K562 (cell line): ENCODE results near the gene MEGF11. TPM values are rescaled to one million over a fixed set of nuclear protein-coding genes. Genes with fewer than 3 reads are reported as not detected.

Experiments used
- ATAC-seq: fragments of 200-7000 bp; cut with Tn5 transposase; 3 replicates; pipeline ENCODE4 v1.9.1; 2020; ENCODE audit warnings: moderate library complexity
- BruUV-seq: library from RNA; stranded (reverse); fragments of 400-500 nt; replicated peaks from 2 replicates; lab custom pipeline; 2021; lab: Mats Ljungman, UMichigan
- CTCF ChIA-PET: fragments of 300-600 bp; formaldehyde crosslinking; extraction: SDS; loops from one replicate; lab custom pipeline; 2021; ENCODE audit warnings: low intra/inter-chr PET ratio; lab: Yijun Ruan, JAX
- POLR2A ChIA-PET: fragments of 300-600, 350-650 bp; sonication (Branson Sonifier 250); formaldehyde crosslinking; extraction: SDS; loops from one replicate; lab custom pipeline; 2021; ENCODE audit warnings: antibody characterized with exemption, inconsistent platforms; lab: Yijun Ruan, JAX
- DNase-seq, 4 experiments: peaks; one replicate each; pipeline versions ENCODE4 v3.0.0 to v3.0.0-alpha.2; 2011 to 2018; ENCODE audit warnings: low spot score in 3 of 4, mixed read lengths in 3 of 4; ENCODE audit errors: extremely low read depth in 1 of 4
- FAIRE-seq: peaks from 2 replicates; lab custom pipeline; 2011; peaks lifted over from hg19 to GRCh38; lab: Jason Lieb, UNC
- H2AFZ ChIP-seq: 2 replicates; pipeline ENCODE4 v1.6.0; 2011; ENCODE audit warnings: low read depth, low read length, control low read depth, inconsistent platforms
- H3K27ac ChIP-seq: fragments of 200-600 bp; 3 replicates; pipeline ENCODE4 v1.8.0; 2011; ENCODE audit warnings: low read depth, mild to moderate bottlenecking, control low read depth, inconsistent platforms, low read length, moderate library complexity, mixed read lengths; ENCODE audit errors: extremely low read depth
- H3K27me3 ChIP-seq, 2 experiments: fragments of 300-600 bp in 1 of 2; 2 replicates in 1 of 2; 3 replicates in 1 of 2; pipeline versions ENCODE4 v1.6.0 to v1.8.0; 2011; ENCODE audit warnings: inconsistent platforms in 2 of 2, low read length in 2 of 2, mild to moderate bottlenecking in 1 of 2, mixed read lengths in 1 of 2, moderate library complexity in 1 of 2; ENCODE audit not compliant: control insufficient read depth in 2 of 2, insufficient read depth in 2 of 2
- H3K36me3 ChIP-seq: fragments of 300-600 bp; 3 replicates; pipeline ENCODE4 v1.8.0; 2011; ENCODE audit warnings: mild to moderate bottlenecking, low read length, inconsistent platforms; ENCODE audit not compliant: control insufficient read depth, insufficient read depth
- H3K4me1 ChIP-seq, 2 experiments: fragments of 200-600 bp in 1 of 2; replicated peaks in 1 of 2; 2 replicates in 1 of 2; 3 replicates in 1 of 2; pipeline versions ENCODE4 v1.5.1 to v1.8.0; 2011; ENCODE audit warnings: inconsistent platforms in 2 of 2, low read length in 2 of 2, mild to moderate bottlenecking in 1 of 2, mixed read lengths in 1 of 2, moderate library complexity in 1 of 2; ENCODE audit not compliant: control insufficient read depth in 2 of 2, insufficient read depth in 2 of 2
- H3K4me2 ChIP-seq: 2 replicates; pipeline ENCODE4 v1.6.1; 2011; ENCODE audit warnings: low read length, control low read depth, inconsistent platforms, mixed read lengths; ENCODE audit not compliant: insufficient read depth
- H3K4me3 ChIP-seq: fragments of 200-600 bp; sonication (generic), shearing (Covaris generic); 2 replicates; pipeline ENCODE4 v1.5.1; 2016; ENCODE audit warnings: control low read depth, inconsistent platforms
- H3K79me2 ChIP-seq: fragments of 200-600 bp; 3 replicates; pipeline ENCODE4 v1.8.0; 2011; ENCODE audit warnings: low read length, inconsistent platforms; ENCODE audit not compliant: control insufficient read depth, insufficient read depth
- H3K9ac ChIP-seq, 2 experiments: 2 replicates each; pipeline versions ENCODE4 v1.6.0 to v1.6.1; 2011; ENCODE audit warnings: low read depth in 2 of 2, low read length in 2 of 2, control low read depth in 1 of 2, inconsistent platforms in 1 of 2, mild to moderate bottlenecking in 1 of 2, mixed read lengths in 1 of 2; ENCODE audit not compliant: insufficient read depth in 1 of 2
- H3K9me1 ChIP-seq: one replicate; pipeline ENCODE4 v1.6.0; 2011; ENCODE audit warnings: inconsistent platforms, mild to moderate bottlenecking, low read length, moderate library complexity; ENCODE audit not compliant: control insufficient read depth, insufficient read depth
- H3K9me3 ChIP-seq: replicated peaks from 2 replicates; pipeline ENCODE4 v1.5.1; 2011; ENCODE audit warnings: low read depth, low read length, inconsistent platforms; ENCODE audit not compliant: control insufficient read depth, insufficient read depth
- H4K20me1 ChIP-seq: replicated peaks from 2 replicates; pipeline ENCODE4 v1.6.1; 2011; ENCODE audit warnings: low read length, inconsistent platforms, mixed read lengths; ENCODE audit not compliant: control insufficient read depth, insufficient read depth
- BACH1 ChIP-seq: fragments of 200-800 bp; sonication (Bioruptor generic); IDR thresholded peaks from 2 replicates; pipeline ENCODE4 v1.6.1; 2016; ENCODE audit warnings: missing genetic modification characterization, missing compliant biosample characterization
- CXXC5 ChIP-seq: fragments of 250-450 bp; sonication (Bioruptor Pico); IDR thresholded peaks from 2 replicates; pipeline ENCODE4 v1.8.0; 2022; ENCODE audit warnings: inconsistent platforms, mild to moderate bottlenecking, moderate library complexity
- EHMT2 ChIP-seq: fragments of 450-650 bp; IDR thresholded peaks from 2 replicates; pipeline ENCODE4 v1.6.1; 2018; ENCODE audit warnings: antibody characterized with exemption
- JUND ChIP-seq, 2 experiments: IDR thresholded peaks; 2 replicates in 1 of 2; 3 replicates in 1 of 2; pipeline ENCODE4 v1.6.1; 2011; ENCODE audit warnings: borderline replicate concordance in 2 of 2, low read depth in 2 of 2, low read length in 2 of 2, improper control_type of control experiment in 1 of 2, missing biosample characterization in 1 of 2, missing genetic modification characterization in 1 of 2, missing genetic modification reagents in 1 of 2
- KLF13 ChIP-seq: fragments of 450-650 bp; IDR thresholded peaks from 2 replicates; pipeline ENCODE4 v1.6.1; 2016; ENCODE audit warnings: missing genetic modification characterization, low read depth, mild to moderate bottlenecking, missing compliant biosample characterization, moderate library complexity, borderline replicate concordance
- NR3C1 ChIP-seq: sonication (generic); formaldehyde crosslinking; IDR thresholded peaks from 2 replicates; pipeline ENCODE4 v1.8.1; 2022; ENCODE audit warnings: missing genetic modification reagents
- POLR3A ChIP-seq: IDR thresholded peaks from 2 replicates; pipeline ENCODE4 v1.6.1; 2011; ENCODE audit warnings: borderline replicate concordance, mild to moderate bottlenecking, moderate library complexity; ENCODE audit not compliant: insufficient read length, insufficient read depth; ENCODE audit errors: extremely low read depth
- RBM17 ChIP-seq: fragments of 200-400 bp; formaldehyde crosslinking; IDR thresholded peaks from 2 replicates; pipeline ENCODE4 v1.6.1; 2017; ENCODE audit warnings: low read depth, mild to moderate bottlenecking, low read length, borderline replicate concordance
- SRF ChIP-seq, 2 experiments: fragments of 250-450, 450-650 bp in 1 of 2; sonication (Bioruptor Pico) in 1 of 2; sonication (generic) in 1 of 2; formaldehyde crosslinking; IDR thresholded peaks; 2 replicates each; pipeline versions ENCODE4 v1.5.0 to v1.5.1; 2020 to 2022; ENCODE audit warnings: mild to moderate bottlenecking in 1 of 2, missing genetic modification reagents in 1 of 2
- YY1 ChIP-seq, 3 experiments: IDR thresholded peaks; 2 replicates each; pipeline ENCODE4 v1.6.1; 2011; ENCODE audit warnings: low read length in 2 of 3, mild to moderate bottlenecking in 2 of 3, moderate library complexity in 2 of 3, borderline replicate concordance in 1 of 3, control low read depth in 1 of 3, low read depth in 1 of 3; ENCODE audit not compliant: insufficient read depth in 3 of 3, insufficient replicate concordance in 2 of 3, control insufficient read depth in 1 of 3, insufficient read length in 1 of 3; ENCODE audit errors: extremely low read depth in 1 of 3
- ZBED1 ChIP-seq: IDR thresholded peaks from 2 replicates; pipeline ENCODE4 v1.6.1; 2014
- ZNF134 ChIP-seq: fragments of 250-450 bp; sonication (Bioruptor Pico); conservative IDR thresholded peaks from 2 replicates; pipeline ENCODE4 v1.4.0; 2020
- ZNF277 ChIP-seq: fragments of 250-450 bp; sonication (Bioruptor Pico); IDR thresholded peaks from 2 replicates; pipeline ENCODE4 v1.8.0; 2022; ENCODE audit warnings: inconsistent platforms, mild to moderate bottlenecking, moderate library complexity, borderline replicate concordance
- ZNF445 ChIP-seq: fragments of 250-450 bp; sonication (Bioruptor Pico); IDR thresholded peaks from 2 replicates; pipeline ENCODE4 v1.4.0; 2020; ENCODE audit warnings: low read depth, mild to moderate bottlenecking, moderate library complexity
- ZNF644 ChIP-seq: fragments of 200-800 bp; sonication (Bioruptor generic); IDR thresholded peaks from 2 replicates; pipeline ENCODE4 v1.6.1; 2016; ENCODE audit warnings: low read depth, missing genetic modification characterization, missing compliant biosample characterization
- WGBS: fragments of 100-300 bp; shearing (Covaris generic); methylation state at CpG from one replicate; pipeline ENCODE4 v1.1.6; 2016; ENCODE audit warnings: low coverage, mixed read lengths; ENCODE audit not compliant: insufficient coverage; ENCODE audit errors: missing lambda C conversion rate; 5-methylcytosine and 5-hydroxymethylcytosine counted together
- in situ Hi-C: fragments of 300-500 bp; cut with MboI; formaldehyde crosslinking; loops from 4 replicates; pipeline ENCODE4 v1.15.0; 2018; ENCODE audit warnings: inconsistent platforms, mixed read lengths
- intact Hi-C: fragments of 100-400 bp; cut with micrococcal nuclease; formaldehyde crosslinking; loops from 2 replicates; pipeline ENCODE4 v1.14.2; 2022
- polyA plus RNA-seq, 8 experiments: library from polyadenylated mRNA; depleted of rRNA in 4 of 8; stranded (reverse) in 5 of 8; unstranded in 3 of 8; fragments of >200 nt; fragmentation: Nextera tagmentation in 2 of 8; fragmentation: Illumina TruSeq in 1 of 8; extraction: Ambion mirVana in 2 of 8; extraction: Trizol in 1 of 8; gene quantifications; 2 replicates each; pipeline versions ENCODE4 v1.2.1 to v1.2.3, GENCODE V29; 2011 to 2014; ENCODE audit warnings: inconsistent platforms in 1 of 8, missing spikeins in 1 of 8
- total RNA-seq, 7 experiments: library from RNA; depleted of rRNA in 6 of 7; stranded (reverse); fragments of >200 nt in 6 of 7; fragmentation: Illumina TruSeq in 2 of 7; extraction: Trizol in 2 of 7; gene quantifications; 2 replicates each; pipeline versions ENCODE4 v1.2.1 to v1.2.3, GENCODE V29; 2011 to 2021; ENCODE audit warnings: low replicate concordance in 1 of 7
- TF ChIP-seq, protein P1 (sequence below), 2 experiments: IDR thresholded peaks; 2 replicates each; pipeline ENCODE4 v1.6.1; 2011; ENCODE audit warnings: borderline replicate concordance in 1 of 2, control low read depth in 1 of 2, low read depth in 1 of 2, low read length in 1 of 2, mild to moderate bottlenecking in 1 of 2, mixed read lengths in 1 of 2, moderate library complexity in 1 of 2; ENCODE audit not compliant: insufficient read depth in 1 of 2, insufficient read length in 1 of 2, poor library complexity in 1 of 2, severe bottlenecking in 1 of 2; ENCODE audit errors: extremely low read depth in 1 of 2
- TF ChIP-seq, protein P2 (sequence below): fragments of 450-650 bp; IDR thresholded peaks from 2 replicates; pipeline ENCODE4 v1.6.1; 2016; ENCODE audit warnings: borderline replicate concordance

MEGF11 gene
- total and polyA plus RNA-seq, 9 of the 15 experiments (the other 6 are each of a cell fraction or from before 2014, with no cell fraction given), result 0.06 to 0.23 (median 0.20) TPM; not detected in 6

- Histone ChIP-seq H3K9me1 (peaks cover 8% of the 10 kb centered on the region), H3K4me2 (no peak overlapping the region), H3K27me3 (peaks cover 48 to 87% of the 10 kb centered on the region in 2 experiments; a peak in 4 of 5 replicates), H3K36me3 (no peaks in the 10 kb centered on the region), H3K79me2 (no peaks in the 10 kb centered on the region), H2AFZ (no peak overlapping the region), H3K4me3 (no peak overlapping the region), H3K4me1 (no peaks in the 10 kb centered on the region), H3K9me3 (no peaks in the 10 kb centered on the region), H3K9ac (no peak overlapping the region), H3K27ac (no peak overlapping the region), H4K20me1 (peaks cover 18% of the 10 kb centered on the region; the same call in 1 of the 2 replicates)
- in situ Hi-C loops (no loop called here), intact Hi-C loops (no loop called here)
- no peak for ATAC-seq
- FAIRE-seq, result no peak
- BruUV-seq, result no TSS peak
- POLR2A ChIA-PET, result interaction anchor here (0.6 to 0.7 kb wide), 2 partner anchors 35 to 221 kb away, joined by 3 read pairs; no protein-coding TSS in a partner anchor
- 2% methylated on average over 8 of the region's 8 CpGs for WGBS
- CTCF ChIA-PET, result no interaction called here
- no peak for DNase-seq
- TF ChIP-seq ZNF277 (no peak), ZBED1 (no peak), ZNF445 (CRISPR knock-in tag) (no peak), EHMT2 (no peak), JUND (IDR thresholded peaks at IDR 0.05; ENCODE audit: borderline replicate concordance, low read depth, low read length) (no peak), JUND (tag; IDR thresholded peaks at IDR 0.05; ENCODE audit: borderline replicate concordance, low read depth, low read length) (no peak), YY1 (IDR thresholded peaks at IDR 0.05; ENCODE audit: borderline replicate concordance in 1 of 3, control insufficient read depth in 1 of 3, extremely low read depth in 1 of 3, insufficient read depth in 3 of 3, insufficient read length in 1 of 3, insufficient replicate concordance in 2 of 3, low read depth in 1 of 3, low read length in 2 of 3) (no peak), RBM17 (no peak), BACH1 (tag) (no peak), POLR3A (no peak), ZNF134 (CRISPR knock-in tag) (no peak), ZNF644 (tag) (no peak), SRF (CRISPR knock-in tag; IDR thresholded peaks at IDR 0.05) (no peak), KLF13 (tag) (no peak), NR3C1 (CRISPR knock-in tag) (no peak), CXXC5 (CRISPR knock-in tag) (no peak)
- TF ChIP-seq, protein P1, sequence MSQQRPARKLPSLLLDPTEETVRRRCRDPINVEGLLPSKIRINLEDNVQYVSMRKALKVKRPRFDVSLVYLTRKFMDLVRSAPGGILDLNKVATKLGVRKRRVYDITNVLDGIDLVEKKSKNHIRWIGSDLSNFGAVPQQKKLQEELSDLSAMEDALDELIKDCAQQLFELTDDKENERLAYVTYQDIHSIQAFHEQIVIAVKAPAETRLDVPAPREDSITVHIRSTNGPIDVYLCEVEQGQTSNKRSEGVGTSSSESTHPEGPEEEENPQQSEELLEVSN (IDR thresholded peaks at IDR 0.05; ENCODE audit: borderline replicate concordance in 1 of 2, extremely low read depth in 1 of 2, insufficient read depth in 1 of 2, insufficient read length in 1 of 2, low read depth in 1 of 2, low read length in 1 of 2, poor library complexity in 1 of 2, severe bottlenecking in 1 of 2), result no peak
- TF ChIP-seq, protein P2, sequence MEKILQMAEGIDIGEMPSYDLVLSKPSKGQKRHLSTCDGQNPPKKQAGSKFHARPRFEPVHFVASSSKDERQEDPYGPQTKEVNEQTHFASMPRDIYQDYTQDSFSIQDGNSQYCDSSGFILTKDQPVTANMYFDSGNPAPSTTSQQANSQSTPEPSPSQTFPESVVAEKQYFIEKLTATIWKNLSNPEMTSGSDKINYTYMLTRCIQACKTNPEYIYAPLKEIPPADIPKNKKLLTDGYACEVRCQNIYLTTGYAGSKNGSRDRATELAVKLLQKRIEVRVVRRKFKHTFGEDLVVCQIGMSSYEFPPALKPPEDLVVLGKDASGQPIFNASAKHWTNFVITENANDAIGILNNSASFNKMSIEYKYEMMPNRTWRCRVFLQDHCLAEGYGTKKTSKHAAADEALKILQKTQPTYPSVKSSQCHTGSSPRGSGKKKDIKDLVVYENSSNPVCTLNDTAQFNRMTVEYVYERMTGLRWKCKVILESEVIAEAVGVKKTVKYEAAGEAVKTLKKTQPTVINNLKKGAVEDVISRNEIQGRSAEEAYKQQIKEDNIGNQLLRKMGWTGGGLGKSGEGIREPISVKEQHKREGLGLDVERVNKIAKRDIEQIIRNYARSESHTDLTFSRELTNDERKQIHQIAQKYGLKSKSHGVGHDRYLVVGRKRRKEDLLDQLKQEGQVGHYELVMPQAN, result no peak
Measured at GRCh38 chr15:66123799-66124198, 129.8 kb downstream of the MEGF11 start.
